A549 (cell line): ENCODE results near the gene DTNB. TPM values are rescaled to one million over a fixed set of nuclear protein-coding genes. Genes with fewer than 3 reads are reported as not detected.
A peak's percentile ranks its signal among the peaks of the same experiment; 100 is the strongest.

ENCODE experiments used
- ATAC-seq, 2 experiments: fragments of 200-7000 bp in 1 of 2; fragments of >200 bp in 1 of 2; cut with Nextera tagmentation in 1 of 2; cut with Tn5 transposase in 1 of 2; 3 replicates each; pipeline versions ENCODE4 v1.8.0 to v1.9.1; 2018 to 2020; ENCODE audit warnings: mild to moderate bottlenecking in 1 of 2, moderate library complexity in 1 of 2
- CTCF ChIA-PET: fragments of 300-600 bp; sonication (Branson Sonifier 250); formaldehyde crosslinking; extraction: SDS; loops from one replicate; lab custom pipeline; 2021; ENCODE audit warnings: antibody characterized with exemption, inconsistent platforms; lab: Yijun Ruan, JAX
- POLR2A ChIA-PET: fragments of 350-600 bp; formaldehyde crosslinking; extraction: SDS; loops from one replicate; lab custom pipeline; 2021; ENCODE audit warnings: antibody characterized with exemption, inconsistent platforms; lab: Yijun Ruan, JAX
- DNase-seq, 2 experiments: peaks; one replicate each; pipeline versions ENCODE4 v3.0.0 to v3.0.0-alpha.2; 2011 to 2016; ENCODE audit warnings: low read depth in 1 of 2, low spot score in 1 of 2
- FAIRE-seq: peaks from 2 replicates; lab custom pipeline; 2011; peaks lifted over from hg19 to GRCh38; lab: Jason Lieb, UNC
- H3K27ac ChIP-seq, 2 experiments: fragments of >200 bp; sonication (Bioruptor Twin); formaldehyde crosslinking; 3 replicates each; pipeline ENCODE4 v1.5.1; 2016 to 2017
- H3K4me1 ChIP-seq: fragments of >200 bp; sonication (Bioruptor Twin); formaldehyde crosslinking; 3 replicates; pipeline ENCODE4 v1.6.1; 2016
- H3K4me2 ChIP-seq: fragments of >200 bp; sonication (Bioruptor Twin); formaldehyde crosslinking; 3 replicates; pipeline ENCODE4 v1.6.1; 2016
- H3K4me3 ChIP-seq: fragments of >200 bp; sonication (Bioruptor Twin); formaldehyde crosslinking; 3 replicates; pipeline ENCODE4 v1.5.1; 2016
- H3K9me3 ChIP-seq: fragments of >200 bp; sonication (Bioruptor Twin); formaldehyde crosslinking; 3 replicates; pipeline ENCODE4 v1.6.1; 2016
- BHLHE40 ChIP-seq: IDR thresholded peaks from 2 replicates; pipeline ENCODE4 v1.6.1; 2012; ENCODE audit warnings: low read depth, low read length, inconsistent platforms
- CBX2 ChIP-seq: fragments of 200-600 bp; sonication (generic); IDR thresholded peaks from 2 replicates; pipeline ENCODE4 v1.6.1; 2016; ENCODE audit warnings: low read depth, mild to moderate bottlenecking, borderline replicate concordance
- CTCF ChIP-seq: fragments of >200 bp; sonication (Bioruptor Twin); formaldehyde crosslinking; IDR thresholded peaks from 3 replicates; pipeline ENCODE4 v1.5.1; 2016
- E2F6 ChIP-seq: IDR thresholded peaks from 2 replicates; pipeline ENCODE4 v1.6.1; 2012; ENCODE audit warnings: low read depth, borderline replicate concordance
- EHF ChIP-seq: fragments of 250-450 bp; sonication (Bioruptor Pico); IDR thresholded peaks from 2 replicates; pipeline ENCODE4 v1.5.0; 2020; ENCODE audit warnings: mild to moderate bottlenecking
- EP300 ChIP-seq, 2 experiments: fragments of >200 bp; sonication (Bioruptor Twin); formaldehyde crosslinking; IDR thresholded peaks; 2 replicates in 1 of 2; 3 replicates in 1 of 2; pipeline ENCODE4 v1.6.1; 2016 to 2017
- FOSL2 ChIP-seq, 2 experiments: fragments of 450-650 bp in 1 of 2; fragments of >200 bp in 1 of 2; sonication (Bioruptor Twin) in 1 of 2; formaldehyde crosslinking; IDR thresholded peaks; 2 replicates each; pipeline versions ENCODE4 v1.5.0 to v1.6.1; 2016 to 2020; ENCODE audit warnings: mild to moderate bottlenecking in 1 of 2, moderate library complexity in 1 of 2
- FOXS1 ChIP-seq: fragments of 250-450 bp; sonication (Bioruptor Pico); IDR thresholded peaks from 2 replicates; pipeline ENCODE4 v1.5.0; 2020; ENCODE audit warnings: mild to moderate bottlenecking, moderate library complexity
- HEYL ChIP-seq: fragments of 250-450 bp; sonication (Bioruptor Pico); IDR thresholded peaks from 2 replicates; pipeline ENCODE4 v1.8.0; 2021; ENCODE audit warnings: mild to moderate bottlenecking, moderate library complexity
- HOXA7 ChIP-seq: fragments of 250-450 bp; sonication (Bioruptor Pico); IDR thresholded peaks from 2 replicates; pipeline ENCODE4 v1.5.0; 2020; ENCODE audit warnings: mild to moderate bottlenecking, moderate library complexity
- KDM5A ChIP-seq: fragments of 200-600 bp; sonication (generic); IDR thresholded peaks from 2 replicates; pipeline ENCODE4 v1.6.1; 2016; ENCODE audit warnings: antibody characterized with exemption, mild to moderate bottlenecking
- MAZ ChIP-seq: fragments of 150-350 bp; IDR thresholded peaks from 2 replicates; pipeline ENCODE4 v1.6.1; 2014; ENCODE audit warnings: antibody characterized with exemption, low read depth, low read length, borderline replicate concordance
- PBX3 ChIP-seq: IDR thresholded peaks from 2 replicates; pipeline ENCODE4 v1.6.1; 2012
- RARB ChIP-seq: fragments of 250-450 bp; sonication (Bioruptor Pico); IDR thresholded peaks from 2 replicates; pipeline ENCODE4 v1.8.0; 2021; ENCODE audit warnings: mild to moderate bottlenecking, moderate library complexity
- RCOR1 ChIP-seq: fragments of 150-350 bp; IDR thresholded peaks from 2 replicates; pipeline ENCODE4 v1.6.1; 2014; ENCODE audit warnings: antibody characterized with exemption, low read length, low read depth
- RNF2 ChIP-seq: fragments of 200-600 bp; sonication (generic); IDR thresholded peaks from 2 replicates; pipeline ENCODE4 v1.6.1; 2016; ENCODE audit warnings: low read depth, mild to moderate bottlenecking, antibody characterized with exemption, moderate library complexity, borderline replicate concordance
- SMC3 ChIP-seq: fragments of >200 bp; sonication (Bioruptor Twin); formaldehyde crosslinking; IDR thresholded peaks from 3 replicates; pipeline ENCODE4 v1.6.1; 2018; ENCODE audit warnings: inconsistent platforms
- TFCP2L1 ChIP-seq: fragments of 250-450 bp; sonication (Bioruptor Pico); IDR thresholded peaks from 2 replicates; pipeline ENCODE4 v1.5.0; 2021; ENCODE audit warnings: mild to moderate bottlenecking
- ZSCAN20 ChIP-seq: fragments of 250-450 bp; sonication (Bioruptor Pico); IDR thresholded peaks from 2 replicates; pipeline ENCODE4 v1.8.0; 2022; ENCODE audit warnings: mild to moderate bottlenecking, moderate library complexity
- WGBS: methylation state at CpG from one replicate; pipeline ENCODE4 v1.1.6; 2017; ENCODE audit errors: missing lambda C conversion rate; 5-methylcytosine and 5-hydroxymethylcytosine counted together
- polyA plus RNA-seq, 4 experiments: library from polyadenylated mRNA; depleted of rRNA in 3 of 4; stranded (reverse); fragments of >200 nt; fragmentation: RNase III in 1 of 4; extraction: RNeasy Plus Mini Kit Qiagen cat#74134 plus additional on column Dnase treatment in 1 of 4; gene quantifications; 2 replicates in 3 of 4; 3 replicates in 1 of 4; pipeline ENCODE4 v1.2.3, GENCODE V29; 2011 to 2017
- TF ChIP-seq, protein P1 (sequence below): fragments of 200-600 bp; sonication (generic); IDR thresholded peaks from 2 replicates; pipeline ENCODE4 v1.6.1; 2016; ENCODE audit warnings: antibody characterized with exemption, mild to moderate bottlenecking, moderate library complexity
- TF ChIP-seq, protein P2 (sequence below): fragments of >200 bp; sonication (Bioruptor Twin); formaldehyde crosslinking; IDR thresholded peaks from 2 replicates; pipeline ENCODE4 v1.6.1; 2016

Gene DTNB
- polyA plus RNA-seq, 2 of the 4 experiments (the other 2 are of a cell fraction) = 11.2 to 32.6 TPM

DNA sequence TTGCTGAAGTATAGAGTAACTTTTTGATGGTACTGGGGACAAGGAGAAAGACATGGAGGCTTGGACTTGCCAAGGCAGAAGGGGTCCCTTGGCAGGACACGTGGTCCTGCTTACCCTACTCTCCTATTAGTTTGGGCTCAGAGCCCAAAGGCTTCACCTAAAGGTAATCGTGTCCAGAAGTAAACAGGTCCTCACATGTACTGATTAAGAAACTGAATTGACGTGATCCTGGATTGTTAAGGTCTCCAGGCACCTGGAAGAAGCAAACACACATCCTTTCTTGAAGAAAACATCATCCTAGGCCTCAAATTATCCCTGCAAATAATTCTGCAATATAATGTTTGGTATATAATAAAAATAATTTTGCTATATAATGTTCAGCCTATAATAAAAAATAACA is 50.0 kb downstream of the DTNB start:
- Histone ChIP-seq H3K4me3 (no peak overlapping the region), H3K4me1 (peaks cover 12% of the 10 kb centered on the region), H3K9me3 (no peaks in the 10 kb centered on the region), H3K27ac (no peak overlapping the region), H3K4me2 (no peak overlapping the region)
- FAIRE-seq = no peak
- TF ChIP-seq EP300 (IDR thresholded peaks at IDR 0.05) (no peak), BHLHE40 (no peak), E2F6 (no peak), CBX2 (no peak), PBX3 (no peak), RARB (CRISPR knock-in tag) (no peak), HEYL (CRISPR knock-in tag) (no peak), TFCP2L1 (CRISPR knock-in tag) (no peak), EHF (CRISPR knock-in tag) (no peak), RNF2 (no peak), KDM5A (no peak), SMC3 (no peak), ZSCAN20 (CRISPR knock-in tag) (no peak), MAZ (no peak), CTCF (no peak), FOSL2 (IDR thresholded peaks at IDR 0.05) (no peak), FOSL2 (CRISPR knock-in tag; IDR thresholded peaks at IDR 0.05) (no peak), HOXA7 (CRISPR knock-in tag) (no peak)
- TF ChIP-seq, protein P1, sequence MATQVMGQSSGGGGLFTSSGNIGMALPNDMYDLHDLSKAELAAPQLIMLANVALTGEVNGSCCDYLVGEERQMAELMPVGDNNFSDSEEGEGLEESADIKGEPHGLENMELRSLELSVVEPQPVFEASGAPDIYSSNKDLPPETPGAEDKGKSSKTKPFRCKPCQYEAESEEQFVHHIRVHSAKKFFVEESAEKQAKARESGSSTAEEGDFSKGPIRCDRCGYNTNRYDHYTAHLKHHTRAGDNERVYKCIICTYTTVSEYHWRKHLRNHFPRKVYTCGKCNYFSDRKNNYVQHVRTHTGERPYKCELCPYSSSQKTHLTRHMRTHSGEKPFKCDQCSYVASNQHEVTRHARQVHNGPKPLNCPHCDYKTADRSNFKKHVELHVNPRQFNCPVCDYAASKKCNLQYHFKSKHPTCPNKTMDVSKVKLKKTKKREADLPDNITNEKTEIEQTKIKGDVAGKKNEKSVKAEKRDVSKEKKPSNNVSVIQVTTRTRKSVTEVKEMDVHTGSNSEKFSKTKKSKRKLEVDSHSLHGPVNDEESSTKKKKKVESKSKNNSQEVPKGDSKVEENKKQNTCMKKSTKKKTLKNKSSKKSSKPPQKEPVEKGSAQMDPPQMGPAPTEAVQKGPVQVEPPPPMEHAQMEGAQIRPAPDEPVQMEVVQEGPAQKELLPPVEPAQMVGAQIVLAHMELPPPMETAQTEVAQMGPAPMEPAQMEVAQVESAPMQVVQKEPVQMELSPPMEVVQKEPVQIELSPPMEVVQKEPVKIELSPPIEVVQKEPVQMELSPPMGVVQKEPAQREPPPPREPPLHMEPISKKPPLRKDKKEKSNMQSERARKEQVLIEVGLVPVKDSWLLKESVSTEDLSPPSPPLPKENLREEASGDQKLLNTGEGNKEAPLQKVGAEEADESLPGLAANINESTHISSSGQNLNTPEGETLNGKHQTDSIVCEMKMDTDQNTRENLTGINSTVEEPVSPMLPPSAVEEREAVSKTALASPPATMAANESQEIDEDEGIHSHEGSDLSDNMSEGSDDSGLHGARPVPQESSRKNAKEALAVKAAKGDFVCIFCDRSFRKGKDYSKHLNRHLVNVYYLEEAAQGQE = no peak
- TF ChIP-seq, protein P2, sequence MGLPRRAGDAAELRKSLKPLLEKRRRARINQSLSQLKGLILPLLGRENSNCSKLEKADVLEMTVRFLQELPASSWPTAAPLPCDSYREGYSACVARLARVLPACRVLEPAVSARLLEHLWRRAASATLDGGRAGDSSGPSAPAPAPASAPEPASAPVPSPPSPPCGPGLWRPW = no peak
- ChIA-PET POLR2A (no interaction called here), CTCF (interaction anchor here (0.6 to 2.1 kb wide), 6 partner anchors 16 to 281 kb away, joined by 3 to 16 read pairs (median 6); no protein-coding TSS in a partner anchor)
- DNase-seq = no peak
- no peak for ATAC-seq
- 79% methylated on average over 3 of the region's 3 CpGs for WGBS

GRCh38 chr2:25620711-25621110 is 52.7 kb downstream of the DTNB start:
- no peak overlapping the region for H3K4me2 ChIP-seq

More at GRCh38 chr2:25620711-25621110, 52.7 kb downstream of the DTNB start:
- peak overlapping the region in 1 of 2 experiments; percentile 68; a peak in 1 of 6 replicates for H3K27ac ChIP-seq
- DNase-seq = no peak
- no peak for TF ChIP-seq MAZ
- TF ChIP-seq CBX2 = no peak
- TF ChIP-seq E2F6 = no peak
- TF ChIP-seq RCOR1 = no peak
- TF ChIP-seq FOXS1 = no peak
- ChIA-PET POLR2A (no interaction called here), CTCF (interaction anchor here (1.2 to 4.3 kb wide), 5 partner anchors 10 to 44 kb away, joined by 3 to 34 read pairs (median 5); no protein-coding TSS in a partner anchor)
- ATAC-seq = no peak
- no peak overlapping the region for H3K4me3 ChIP-seq
- no peak for FAIRE-seq
- H3K9me3 ChIP-seq = no peaks in the 10 kb centered on the region
- H3K4me1 ChIP-seq = peaks cover 32% of the 10 kb centered on the region
- WGBS = 90% methylated on average over 4 of the region's 4 CpGs
